T follicular helper cell (primary cell): ENCODE measurements around the gene FHL1.

Experiments used
- DNase-seq: peaks from one replicate; pipeline ENCODE4 v3.0.0-alpha.2; 2020; ENCODE audit warnings: low read depth

Gene FHL1

GRCh38 chrX:136185401-136186022, 38.2 kb downstream of the FHL1 start:
- DNase-seq = no peak

GRCh38 chrX:136186023-136186413, 38.7 kb downstream of the FHL1 start:
- DNase-seq = no peak

GRCh38 chrX:136189222-136189621, 41.9 kb downstream of the FHL1 start:
- DNase-seq = no peak

GRCh38 chrX:136190038-136190713, 42.8 kb downstream of the FHL1 start:
- DNase-seq = no peak

GRCh38 chrX:136191171-136191570, 43.8 kb downstream of the FHL1 start:
- DNase-seq = no peak

GRCh38 chrX:136192135-136192534, 44.8 kb downstream of the FHL1 start:
- no peak for DNase-seq

- no peak for DNase-seq
These were observed 45.6 kb downstream of the FHL1 start for GRCh38 chrX:136192839-136193414.

GRCh38 chrX:136193771-136194170, 46.4 kb downstream of the FHL1 start:
- no peak for DNase-seq

GRCh38 chrX:136194536-136194935, 47.2 kb downstream of the FHL1 start:
- no peak for DNase-seq

GRCh38 chrX:136195247-136195646, 47.9 kb downstream of the FHL1 start:
- DNase-seq = no peak

- no peak for DNase-seq
These were observed 49.4 kb downstream of the FHL1 start for GRCh38 chrX:136196691-136197155.

GRCh38 chrX:136198010-136198409, 50.7 kb downstream of the FHL1 start:
- DNase-seq = no peak

GRCh38 chrX:136198678-136199243, 51.4 kb downstream of the FHL1 start:
- DNase-seq = no peak

GRCh38 chrX:136199365-136199764, 52.0 kb downstream of the FHL1 start:
- DNase-seq = no peak

GRCh38 chrX:136200466-136200865, 53.1 kb downstream of the FHL1 start:
- no peak for DNase-seq

GRCh38 chrX:136201601-136202000, 54.3 kb downstream of the FHL1 start:
- DNase-seq = no peak

- DNase-seq = no peak
These were observed 55.6 kb downstream of the FHL1 start for GRCh38 chrX:136202889-136203288.

GRCh38 chrX:136203438-136203837, 56.1 kb downstream of the FHL1 start:
- no peak for DNase-seq

- DNase-seq = no peak
These were observed 56.6 kb downstream of the FHL1 start for GRCh38 chrX:136203951-136204350.

GRCh38 chrX:136204571-136204970, 57.2 kb downstream of the FHL1 start:
- DNase-seq = no peak

- no peak for DNase-seq
These were observed 58.6 kb downstream of the FHL1 start for GRCh38 chrX:136205882-136206380.

- DNase-seq = no peak
These were observed 59.6 kb downstream of the FHL1 start for GRCh38 chrX:136206916-136207315.

- no peak for DNase-seq
These were observed 60.2 kb downstream of the FHL1 start for GRCh38 chrX:136207546-136207945.
